Smooth muscle cell (in vitro differentiated cells): ENCODE measurements around the gene IFT25. TPM values are rescaled to one million over a fixed set of nuclear protein-coding genes. Genes with fewer than 3 reads are reported as not detected.

Source experiments
- DNase-seq: peaks from one replicate; lab custom pipeline; 2025; ENCODE audit not compliant: unreplicated experiment; lab: John Stamatoyannopoulos, UW
- H2AFZ ChIP-seq: fragments of 200-600 bp; sonication (generic); 2 replicates; pipeline ENCODE4 v1.6.0; 2016; ENCODE audit warnings: antibody characterized with exemption, low read depth, mild to moderate bottlenecking
- H3F3A ChIP-seq: fragments of 200-600 bp; sonication (generic); 2 replicates; pipeline ENCODE4 v1.6.0; 2017; ENCODE audit warnings: antibody characterized with exemption, low read depth
- H3K27ac ChIP-seq: fragments of 200-600 bp; sonication (generic); 2 replicates; pipeline ENCODE4 v1.5.1; 2016; ENCODE audit warnings: low read depth, mild to moderate bottlenecking
- H3K27me3 ChIP-seq: fragments of 200-600 bp; sonication (generic); 2 replicates; pipeline ENCODE4 v1.6.1; 2016; ENCODE audit warnings: low read depth, mild to moderate bottlenecking
- H3K36me3 ChIP-seq: fragments of 200-600 bp; sonication (generic); 2 replicates; pipeline ENCODE4 v1.5.1; 2016; ENCODE audit warnings: low read depth
- H3K4me1 ChIP-seq: fragments of 200-600 bp; sonication (generic); 2 replicates; pipeline ENCODE4 v1.5.1; 2016; ENCODE audit warnings: low read depth
- H3K4me2 ChIP-seq: fragments of 200-600 bp; sonication (generic); 2 replicates; pipeline ENCODE4 v1.6.0; 2016; ENCODE audit warnings: mild to moderate bottlenecking
- H3K4me3 ChIP-seq: fragments of 200-600 bp; sonication (generic); 2 replicates; pipeline ENCODE4 v1.5.1; 2016; ENCODE audit warnings: mild to moderate bottlenecking
- H3K79me2 ChIP-seq: fragments of 200-600 bp; sonication (generic); 2 replicates; pipeline ENCODE4 v1.6.0; 2016; ENCODE audit warnings: low read depth, mild to moderate bottlenecking
- H3K9ac ChIP-seq: fragments of 200-600 bp; sonication (generic); 2 replicates; pipeline ENCODE4 v1.6.0; 2016; ENCODE audit warnings: low read depth
- H3K9me3 ChIP-seq: fragments of 200-600 bp; sonication (generic); replicated peaks from 2 replicates; pipeline ENCODE4 v1.5.1; 2016; ENCODE audit warnings: low read depth
- H4K20me1 ChIP-seq: fragments of 200-600 bp; sonication (generic); 2 replicates; pipeline ENCODE4 v1.6.0; 2016; ENCODE audit warnings: low read depth
- WGBS: methylation state at CpG from one replicate; pipeline ENCODE4 v1.1.7; 2016; ENCODE audit warnings: low lambda C conversion rate; 5-methylcytosine and 5-hydroxymethylcytosine counted together
- polyA plus RNA-seq: library from polyadenylated mRNA; unstranded; fragments of >200 nt; fragmentation: Nextera tagmentation; extraction: Ambion mirVana; gene quantifications from 2 replicates; pipeline ENCODE4 v1.2.1, GENCODE V29; 2016
- total RNA-seq: library from RNA; depleted of rRNA; stranded (reverse); fragments of >200 nt; gene quantifications from 2 replicates; pipeline ENCODE4 v1.2.3, GENCODE V29; 2014
- TF ChIP-seq, protein P1 (sequence below): fragments of 200-600 bp; sonication (generic); IDR thresholded peaks from 2 replicates; pipeline ENCODE4 v1.5.1; 2017; ENCODE audit warnings: borderline replicate concordance, mild to moderate bottlenecking, antibody characterized with exemption; ENCODE audit not compliant: insufficient read depth, poor library complexity, severe bottlenecking

The IFT25 gene
- total and polyA plus RNA-seq, 2 experiments from 2014 or later = 27.4 to 46.3 TPM

DNA sequence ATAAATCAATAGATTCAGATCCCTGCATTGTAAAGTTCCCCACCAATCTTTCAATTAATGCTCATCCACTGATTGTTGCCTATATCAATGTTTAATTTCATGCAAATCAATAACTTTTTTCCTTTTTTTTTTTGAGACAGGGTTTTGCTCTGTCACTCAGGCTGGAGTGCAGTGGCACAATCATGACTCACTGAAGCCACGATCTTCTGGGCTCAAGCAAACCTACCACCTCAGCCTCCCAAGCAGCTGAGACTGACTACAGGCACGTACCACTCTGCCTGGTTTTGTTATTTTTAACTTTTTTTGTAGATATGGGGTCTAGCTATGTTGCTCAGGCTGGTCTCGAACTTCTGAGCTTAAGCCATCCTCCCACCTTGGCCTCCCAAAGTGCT, 25.8 kb downstream of the IFT25 start:
- no peak overlapping the region for H3K9ac ChIP-seq
- TF ChIP-seq, protein P1, sequence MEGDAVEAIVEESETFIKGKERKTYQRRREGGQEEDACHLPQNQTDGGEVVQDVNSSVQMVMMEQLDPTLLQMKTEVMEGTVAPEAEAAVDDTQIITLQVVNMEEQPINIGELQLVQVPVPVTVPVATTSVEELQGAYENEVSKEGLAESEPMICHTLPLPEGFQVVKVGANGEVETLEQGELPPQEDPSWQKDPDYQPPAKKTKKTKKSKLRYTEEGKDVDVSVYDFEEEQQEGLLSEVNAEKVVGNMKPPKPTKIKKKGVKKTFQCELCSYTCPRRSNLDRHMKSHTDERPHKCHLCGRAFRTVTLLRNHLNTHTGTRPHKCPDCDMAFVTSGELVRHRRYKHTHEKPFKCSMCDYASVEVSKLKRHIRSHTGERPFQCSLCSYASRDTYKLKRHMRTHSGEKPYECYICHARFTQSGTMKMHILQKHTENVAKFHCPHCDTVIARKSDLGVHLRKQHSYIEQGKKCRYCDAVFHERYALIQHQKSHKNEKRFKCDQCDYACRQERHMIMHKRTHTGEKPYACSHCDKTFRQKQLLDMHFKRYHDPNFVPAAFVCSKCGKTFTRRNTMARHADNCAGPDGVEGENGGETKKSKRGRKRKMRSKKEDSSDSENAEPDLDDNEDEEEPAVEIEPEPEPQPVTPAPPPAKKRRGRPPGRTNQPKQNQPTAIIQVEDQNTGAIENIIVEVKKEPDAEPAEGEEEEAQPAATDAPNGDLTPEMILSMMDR = no peak
- H3K4me3 ChIP-seq = no peak overlapping the region
- WGBS = 38% methylated on average over 3 of the region's 3 CpGs
- no peaks in the 10 kb centered on the region for H4K20me1 ChIP-seq
- peak overlapping the region; percentile 12 for H3K4me2 ChIP-seq
- no peak for DNase-seq
- H3K79me2 ChIP-seq = no peaks in the 10 kb centered on the region
- H3K27ac ChIP-seq = peak overlapping the region; percentile 55
- H3K27me3 ChIP-seq = no peaks in the 10 kb centered on the region
- no peaks in the 10 kb centered on the region for H3K4me1 ChIP-seq
- H2AFZ ChIP-seq = no peak overlapping the region
- no peaks in the 10 kb centered on the region for H3K9me3 ChIP-seq
- peaks cover 4% of the 10 kb centered on the region for H3F3A ChIP-seq
- no peaks in the 10 kb centered on the region for H3K36me3 ChIP-seq

DNA sequence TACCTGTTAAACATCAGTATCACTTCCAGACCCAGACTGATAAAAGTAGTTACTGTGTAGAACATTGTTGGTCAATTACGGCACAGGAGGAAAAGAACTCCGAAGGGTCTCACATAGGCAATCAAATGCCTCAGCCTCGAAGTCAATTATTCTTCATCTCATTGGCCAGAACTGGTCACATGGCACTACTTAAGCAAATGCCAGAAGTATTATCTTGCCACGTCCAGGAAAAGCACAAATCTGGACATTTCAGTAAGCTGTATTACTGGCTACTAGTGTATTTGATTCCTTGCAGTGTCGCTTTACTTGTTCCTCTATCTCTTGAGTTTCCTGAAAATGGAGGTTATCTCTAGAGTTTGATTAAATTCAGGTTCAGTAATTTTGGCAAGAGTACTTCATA, 27.2 kb downstream of the IFT25 start:
- no peaks in the 10 kb centered on the region for H3K79me2 ChIP-seq
- no peak overlapping the region for H3K4me3 ChIP-seq
- TF ChIP-seq, protein P1 = no peak
- no peaks in the 10 kb centered on the region for H3K36me3 ChIP-seq
- H3K9me3 ChIP-seq = no peaks in the 10 kb centered on the region
- DNase-seq = no peak
- no peak overlapping the region for H3K4me2 ChIP-seq
- no peak overlapping the region for H3K27ac ChIP-seq
- H3K4me1 ChIP-seq = no peaks in the 10 kb centered on the region
- no peak overlapping the region for H2AFZ ChIP-seq
- H3K9ac ChIP-seq = no peak overlapping the region
- 82% methylated on average over 5 of the region's 5 CpGs for WGBS
- no peaks in the 10 kb centered on the region for H4K20me1 ChIP-seq
- no peaks in the 10 kb centered on the region for H3K27me3 ChIP-seq
- peaks cover 4% of the 10 kb centered on the region for H3F3A ChIP-seq

DNA sequence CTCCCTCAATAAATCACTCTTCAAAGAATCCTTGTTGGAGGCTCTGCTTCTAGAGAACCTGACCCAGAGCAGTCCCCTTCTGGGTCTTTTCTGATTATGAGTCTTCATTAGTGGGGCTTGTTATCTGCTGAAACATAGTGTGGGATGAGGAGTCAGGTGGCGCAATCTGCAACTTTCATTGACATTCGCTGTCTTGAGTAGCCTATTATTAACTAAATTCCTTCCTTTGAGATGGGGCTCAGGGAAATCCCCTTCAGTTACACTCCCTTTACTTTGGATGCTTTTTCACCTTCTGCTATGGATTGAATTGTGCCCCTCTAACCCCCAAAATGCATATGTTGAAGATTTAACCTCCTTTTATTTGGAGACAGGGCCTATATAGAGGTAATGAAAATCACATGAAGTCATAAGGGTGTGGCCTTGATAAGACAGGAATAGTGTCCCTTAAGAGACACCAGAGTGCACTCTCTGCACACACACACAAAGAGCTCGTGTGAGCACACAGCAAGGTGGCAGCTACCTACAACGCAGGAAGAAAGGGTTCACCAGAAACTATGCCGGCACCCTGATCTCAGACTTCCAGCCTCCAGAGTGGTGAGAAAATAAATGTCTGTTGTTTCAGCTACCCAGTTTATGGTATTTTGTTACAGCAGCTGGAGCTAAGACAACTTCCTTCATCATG, 32.0 kb downstream of the IFT25 start:
- 77% methylated on average over 5 of the region's 5 CpGs for WGBS
- H3K4me3 ChIP-seq = no peak overlapping the region
- DNase-seq = no peak
- no peak overlapping the region for H2AFZ ChIP-seq
- H4K20me1 ChIP-seq = no peaks in the 10 kb centered on the region
- no peaks in the 10 kb centered on the region for H3K36me3 ChIP-seq
- H3K79me2 ChIP-seq = no peaks in the 10 kb centered on the region
- H3F3A ChIP-seq = peaks cover 4% of the 10 kb centered on the region
- H3K9me3 ChIP-seq = no peaks in the 10 kb centered on the region
- no peak overlapping the region for H3K9ac ChIP-seq
- no peaks in the 10 kb centered on the region for H3K4me1 ChIP-seq
- no peak overlapping the region for H3K4me2 ChIP-seq
- no peaks in the 10 kb centered on the region for H3K27me3 ChIP-seq
- no peak overlapping the region for H3K27ac ChIP-seq
- TF ChIP-seq, protein P1 = no peak

DNA sequence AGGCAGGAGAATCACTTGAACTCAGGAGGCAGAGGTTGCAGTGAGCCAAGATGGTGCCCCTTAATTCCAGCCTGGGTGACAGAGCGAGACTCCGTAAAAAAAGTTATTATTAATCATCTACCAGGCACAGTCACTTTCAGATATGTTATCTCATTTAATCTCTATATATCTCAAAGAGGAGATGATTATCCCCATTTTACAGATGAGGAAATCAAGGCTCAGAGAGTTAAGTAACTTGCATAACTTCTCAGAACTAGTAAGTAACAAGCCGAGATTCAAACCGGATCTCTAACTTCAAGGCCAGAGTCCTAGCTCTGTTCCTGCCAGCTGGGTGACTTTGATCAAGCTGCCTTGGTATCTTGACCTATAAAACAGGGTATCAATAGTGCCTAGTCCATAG, 34.1 kb downstream of the IFT25 start:
- Histone ChIP-seq H3K27me3 (no peaks in the 10 kb centered on the region), H3K9me3 (no peaks in the 10 kb centered on the region), H3K4me3 (no peak overlapping the region), H3K79me2 (no peaks in the 10 kb centered on the region), H3K36me3 (no peaks in the 10 kb centered on the region), H3K9ac (no peak overlapping the region), H3K4me1 (no peaks in the 10 kb centered on the region), H3K27ac (no peak overlapping the region), H3K4me2 (no peak overlapping the region), H3F3A (peaks cover 4% of the 10 kb centered on the region), H4K20me1 (no peaks in the 10 kb centered on the region), H2AFZ (no peak overlapping the region)
- 98% methylated on average over 4 of the region's 4 CpGs for WGBS
- TF ChIP-seq, protein P1 = no peak
- DNase-seq = no peak
